Keratinocyte (primary cell): ENCODE measurements around the gene HEATR3.

Experiments
- EZH2 ChIP-seq: IDR thresholded peaks from one replicate; pipeline ENCODE4 v1.6.1; 2012; ENCODE audit warnings: inconsistent platforms, mild to moderate bottlenecking, low read length, moderate library complexity
- TF ChIP-seq, protein P1 (sequence below), 3 experiments: IDR thresholded peaks in 1 of 3; conservative IDR thresholded peaks in 1 of 3; optimal IDR thresholded peaks in 1 of 3; 2 replicates in 2 of 3; 3 replicates in 1 of 3; pipeline versions ENCODE3 to v1.5.1; 2011; ENCODE audit warnings: low read length in 3 of 3, mild to moderate bottlenecking in 3 of 3, moderate library complexity in 2 of 3, control low read depth in 1 of 3, inconsistent platforms in 1 of 3; ENCODE audit not compliant: insufficient read depth in 2 of 3; ENCODE audit errors: extremely low read depth in 1 of 3

DNA sequence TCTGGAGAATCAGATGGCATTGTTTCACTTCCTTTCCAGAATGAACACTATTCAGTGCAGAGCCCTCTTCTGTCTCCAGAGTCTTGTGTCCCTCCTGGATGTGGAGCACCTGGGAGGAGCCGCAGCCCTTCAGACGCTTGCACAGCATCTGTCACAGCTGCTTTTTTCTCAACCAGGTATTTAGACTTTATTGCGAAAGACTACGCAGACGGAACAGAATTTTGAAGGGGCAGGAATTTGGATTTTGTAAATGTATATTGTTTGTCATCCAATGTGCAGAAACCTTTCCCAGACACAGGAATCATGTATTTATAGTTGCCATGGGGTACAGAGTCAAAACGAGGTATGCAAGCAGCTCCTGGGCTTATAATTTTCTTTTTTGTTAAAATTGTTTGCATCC, 20.4 kb downstream of the HEATR3 start:
- TF ChIP-seq, protein P1, sequence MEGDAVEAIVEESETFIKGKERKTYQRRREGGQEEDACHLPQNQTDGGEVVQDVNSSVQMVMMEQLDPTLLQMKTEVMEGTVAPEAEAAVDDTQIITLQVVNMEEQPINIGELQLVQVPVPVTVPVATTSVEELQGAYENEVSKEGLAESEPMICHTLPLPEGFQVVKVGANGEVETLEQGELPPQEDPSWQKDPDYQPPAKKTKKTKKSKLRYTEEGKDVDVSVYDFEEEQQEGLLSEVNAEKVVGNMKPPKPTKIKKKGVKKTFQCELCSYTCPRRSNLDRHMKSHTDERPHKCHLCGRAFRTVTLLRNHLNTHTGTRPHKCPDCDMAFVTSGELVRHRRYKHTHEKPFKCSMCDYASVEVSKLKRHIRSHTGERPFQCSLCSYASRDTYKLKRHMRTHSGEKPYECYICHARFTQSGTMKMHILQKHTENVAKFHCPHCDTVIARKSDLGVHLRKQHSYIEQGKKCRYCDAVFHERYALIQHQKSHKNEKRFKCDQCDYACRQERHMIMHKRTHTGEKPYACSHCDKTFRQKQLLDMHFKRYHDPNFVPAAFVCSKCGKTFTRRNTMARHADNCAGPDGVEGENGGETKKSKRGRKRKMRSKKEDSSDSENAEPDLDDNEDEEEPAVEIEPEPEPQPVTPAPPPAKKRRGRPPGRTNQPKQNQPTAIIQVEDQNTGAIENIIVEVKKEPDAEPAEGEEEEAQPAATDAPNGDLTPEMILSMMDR (optimal IDR thresholded peaks at IDR 0.05 in 1 of 3, IDR thresholded peaks at IDR 0.05 in 1 of 3, conservative IDR thresholded peaks at IDR 0.05 in 1 of 3; ENCODE audit: extremely low read depth in 1 of 3, insufficient read depth in 2 of 3, low read length in 3 of 3), result no peak
- no peak for TF ChIP-seq EZH2
